ENCODE results near the gene SLC9A3.

GRCh38 chr5:535846-536698, 11.8 kb upstream of the SLC9A3 start:
- TF ChIP-seq EZH2 (IDR thresholded peaks at IDR 0.05; ENCODE audit: insufficient read depth, poor library complexity, severe bottlenecking), result no peak
- no peak for TF ChIP-seq EZH2phosphoT487 (IDR thresholded peaks at IDR 0.05; ENCODE audit: insufficient read depth, low read depth)

All from GM23248 (cell line).